T-helper 1 cell (primary cell): ENCODE measurements around the gene MICA.
A peak's percentile ranks its signal among the peaks of the same experiment; 100 is the strongest.
"Not testable (repeated sequence)": the region's sequence is repeated elsewhere in the genome, so short reads cannot be mapped to it uniquely, and the experiment has no call there.

ENCODE experiments used
- DNase-seq, 5 donors: peaks; one replicate each; pipeline ENCODE4 v3.0.0-alpha.2; 2012 to 2020

MICA gene

DNA sequence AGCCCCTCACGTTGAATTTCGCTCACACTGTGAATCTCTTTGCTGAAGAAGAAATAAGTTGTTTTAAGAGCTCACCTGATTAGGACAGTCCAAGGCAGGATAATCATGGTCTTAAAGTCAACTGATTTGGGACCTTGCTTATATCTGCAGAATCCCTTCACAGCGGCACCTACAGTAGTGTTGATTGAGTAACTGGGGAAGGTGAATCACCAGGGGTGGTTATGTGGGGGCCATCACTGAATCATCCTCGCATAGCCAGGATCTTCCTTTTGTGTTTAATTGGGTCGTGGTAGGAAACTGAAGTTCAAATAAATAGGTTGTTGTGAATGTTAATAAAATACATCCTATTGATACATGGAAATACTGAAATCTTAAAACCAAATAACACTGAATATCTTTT, 20.2 kb upstream of the MICA start:
- DNase-seq = no peak

DNA sequence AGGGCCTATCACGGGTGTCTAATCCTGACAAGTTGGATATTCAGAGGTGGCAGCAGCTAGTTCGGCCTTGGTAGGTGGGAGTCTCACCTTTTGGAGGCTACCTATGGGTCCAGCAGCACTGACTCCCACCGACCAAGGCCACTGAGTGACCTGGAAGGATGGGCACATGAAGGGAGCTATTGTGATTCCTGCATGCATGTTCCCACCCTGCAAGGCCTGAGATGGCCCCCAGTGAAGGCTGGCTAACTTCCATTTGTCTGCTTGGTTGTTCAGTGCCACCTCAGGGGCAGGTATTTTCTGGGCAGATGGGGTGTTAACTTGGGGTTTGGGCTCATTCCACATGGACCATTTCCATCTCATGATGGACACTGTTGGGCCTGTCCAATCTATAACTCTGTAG, 18.4 kb upstream of the MICA start:
- no peak for DNase-seq

DNA sequence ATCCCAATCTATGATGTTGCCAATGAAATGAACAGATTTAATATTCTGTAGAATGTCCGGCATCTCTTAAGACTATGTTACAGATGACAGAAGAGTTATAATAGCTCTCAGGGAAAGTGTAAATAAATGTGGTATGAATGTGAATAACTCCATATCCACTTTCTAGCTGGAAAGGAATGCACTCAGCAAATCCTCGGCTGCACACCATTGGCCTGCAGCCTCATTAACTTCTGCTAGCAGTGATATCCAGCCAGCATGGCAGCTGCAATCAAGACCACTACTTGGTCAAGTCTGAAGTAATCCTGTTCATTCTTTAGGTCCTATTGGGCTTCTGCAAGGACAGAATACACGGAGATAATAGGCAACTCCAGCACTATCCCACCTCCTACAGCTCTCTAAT, 17.3 kb upstream of the MICA start:
- DNase-seq = no peak

DNA sequence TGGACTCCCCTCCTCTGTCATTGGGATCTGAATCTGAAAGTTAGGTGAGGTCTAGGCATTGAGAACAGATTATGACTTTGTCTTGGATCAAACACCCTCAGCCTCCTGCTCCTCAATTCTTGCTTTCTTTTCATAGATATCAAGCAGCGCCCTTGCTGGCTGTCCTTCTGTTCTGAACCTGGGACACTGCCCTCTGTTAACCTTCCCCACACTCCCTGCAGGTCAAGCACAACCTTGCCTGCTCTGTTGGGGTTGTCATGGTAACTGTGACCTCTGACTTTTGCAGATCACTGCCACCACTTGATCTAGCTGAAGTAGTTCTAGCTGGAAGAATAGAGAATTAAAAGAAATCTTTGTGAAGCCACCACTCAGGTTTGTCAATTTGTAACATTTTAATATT, 16.4 kb upstream of the MICA start:
- no peak for DNase-seq

DNA sequence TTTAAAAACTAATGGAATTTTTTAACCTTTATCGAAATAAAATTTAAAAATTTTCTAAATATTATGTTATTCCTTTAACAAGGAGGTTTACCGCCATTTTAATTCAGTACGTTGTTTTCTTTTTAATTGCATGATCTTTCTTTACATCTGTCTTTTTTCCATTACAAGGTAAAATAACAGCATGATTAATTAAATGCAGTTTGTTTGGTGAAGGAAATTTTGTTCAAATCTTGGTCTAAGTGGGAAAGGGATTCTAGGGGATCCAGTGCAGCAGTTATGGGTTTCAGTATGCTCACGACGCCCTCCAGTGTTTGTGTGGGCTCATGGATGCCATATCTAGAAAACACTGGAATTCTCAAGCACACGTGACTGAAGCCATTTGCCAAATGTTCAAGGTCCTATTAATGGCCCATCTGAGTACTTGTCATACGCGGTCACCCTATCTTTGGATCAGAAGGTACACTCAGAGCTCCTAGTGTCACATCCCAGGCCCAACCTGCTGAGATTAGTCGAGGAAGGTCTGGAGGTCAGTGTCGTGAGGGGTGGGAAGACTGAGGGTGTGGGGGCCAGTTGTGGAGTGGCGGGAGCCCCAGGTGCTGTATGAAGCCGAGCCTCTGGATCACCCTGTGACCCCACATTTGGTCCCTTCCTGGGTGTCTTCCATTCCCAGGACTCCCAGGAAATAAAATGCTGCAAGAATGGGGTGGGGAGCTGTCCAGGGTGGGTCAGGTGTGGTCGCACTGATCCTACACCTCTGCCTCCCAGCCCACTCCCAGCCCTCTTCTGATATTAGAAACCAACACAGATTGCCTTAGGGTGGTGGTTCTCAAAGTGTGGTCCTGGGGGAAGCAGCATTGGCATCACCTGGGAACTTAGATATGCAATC, 14.2 kb upstream of the MICA start:
- DNase-seq = not testable (repeated sequence)

DNA sequence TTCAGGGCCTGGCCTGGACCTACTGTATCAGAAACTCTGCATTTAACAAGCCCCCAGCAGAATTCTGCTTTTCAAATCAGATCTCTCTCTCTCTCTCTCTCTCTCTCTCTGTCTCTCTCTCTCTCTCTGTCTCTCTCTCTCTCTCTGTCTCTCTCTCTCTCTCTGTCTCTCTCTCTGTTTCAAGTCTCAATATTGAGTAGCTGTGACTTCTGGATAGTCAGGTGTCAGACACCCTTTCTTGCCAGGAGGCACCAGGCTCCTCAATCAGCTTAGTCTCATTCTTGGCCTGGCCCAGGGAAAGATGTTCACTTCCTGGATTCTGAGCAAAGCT, 13.6 kb upstream of the MICA start:
- not testable (repeated sequence) for DNase-seq

DNA sequence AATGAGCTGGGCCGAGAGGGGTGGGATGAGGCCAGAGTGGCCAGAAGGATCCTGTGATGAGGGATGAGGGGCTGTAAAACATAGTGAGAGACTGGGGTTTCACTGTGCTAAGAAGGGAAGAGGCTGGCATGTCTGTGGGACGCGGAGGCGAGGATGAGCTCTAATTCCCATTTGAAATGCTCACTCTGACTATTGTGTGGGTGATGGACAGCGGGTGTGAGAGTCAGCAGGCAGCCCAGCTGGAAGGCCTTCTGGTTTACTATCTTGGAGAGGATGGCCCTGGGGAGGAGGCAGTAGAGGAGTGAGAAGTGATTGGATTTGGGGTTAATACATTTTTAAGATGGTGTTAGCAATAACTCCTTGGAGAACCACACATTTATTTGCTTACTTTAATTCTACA, 9.5 kb upstream of the MICA start:
- no peak for DNase-seq

DNA sequence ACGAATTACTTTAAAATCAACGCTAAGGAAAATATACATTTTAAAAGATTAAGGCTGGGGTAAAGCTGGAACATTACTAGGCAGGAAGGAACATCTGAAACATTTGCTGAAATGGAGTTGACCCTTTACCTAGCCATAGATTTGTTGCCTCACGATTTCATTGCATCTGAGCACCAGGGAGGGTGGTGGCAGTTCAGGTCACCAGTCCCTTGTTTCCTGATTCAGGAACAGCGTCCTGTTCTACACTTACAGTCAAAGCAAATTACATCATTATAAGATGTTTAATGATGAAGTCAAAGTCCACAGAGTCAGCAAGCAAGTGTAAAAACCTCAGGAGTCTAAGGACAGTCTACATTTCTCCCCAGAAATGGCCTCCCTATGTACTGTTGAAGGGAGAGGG, 9.0 kb upstream of the MICA start:
- DNase-seq = no peak

DNA sequence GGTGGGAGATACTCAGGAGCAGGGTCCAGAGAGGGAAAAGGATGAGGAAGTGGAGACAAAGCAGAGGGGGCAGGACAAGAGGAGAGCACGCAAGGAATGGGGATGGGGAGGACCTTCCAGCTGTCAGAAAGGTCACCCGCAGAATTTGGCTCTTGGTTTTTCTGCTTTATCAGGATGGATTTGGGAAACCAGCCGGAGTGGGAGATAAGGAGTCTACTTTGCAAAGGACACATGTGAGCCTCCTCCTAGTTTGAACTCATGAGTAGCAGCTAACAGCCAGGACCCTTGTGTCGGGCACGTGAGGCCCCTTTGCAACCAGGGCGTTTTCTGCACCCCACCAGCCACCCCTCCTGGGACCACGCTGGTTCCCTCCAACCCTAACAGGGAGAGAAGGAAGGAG, 7.6 kb upstream of the MICA start:
- no peak for DNase-seq

DNA sequence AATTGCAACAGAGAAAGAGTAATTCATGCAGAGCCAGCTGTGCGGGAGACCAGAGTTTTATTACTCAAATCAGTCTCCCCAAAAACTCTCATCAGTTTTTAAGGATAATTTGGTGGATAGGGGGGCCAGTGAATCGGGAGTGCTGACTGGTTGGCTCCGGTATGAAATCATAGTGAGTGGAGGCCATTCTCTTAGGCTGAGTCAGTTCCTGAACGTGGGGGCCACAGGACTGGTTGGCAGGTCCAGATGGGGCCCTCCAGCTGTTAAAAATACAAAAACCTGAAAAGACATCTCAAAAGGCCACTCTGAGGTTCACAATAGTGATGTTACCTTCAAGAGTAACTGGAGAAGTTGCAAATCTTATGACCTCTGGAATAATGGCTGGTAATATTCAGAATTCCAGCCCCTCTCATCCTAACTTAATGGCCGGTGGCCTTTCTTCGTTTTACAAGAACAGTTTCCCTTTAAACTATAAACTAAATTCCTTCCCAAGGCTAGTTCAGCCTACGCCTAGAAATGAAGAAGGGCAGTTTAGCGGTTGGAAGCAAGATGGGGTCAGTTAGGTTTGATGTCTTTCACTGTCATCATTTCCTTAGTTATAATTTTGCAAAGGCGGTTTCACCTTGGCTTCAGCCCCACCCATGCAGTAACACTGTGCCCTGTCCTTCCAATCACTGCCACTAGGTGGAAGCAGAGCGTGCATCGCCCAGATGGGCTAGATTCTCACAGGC, 6.8 kb upstream of the MICA start:
- peak; percentile 58 to 88 (median 76) for DNase-seq

DNA sequence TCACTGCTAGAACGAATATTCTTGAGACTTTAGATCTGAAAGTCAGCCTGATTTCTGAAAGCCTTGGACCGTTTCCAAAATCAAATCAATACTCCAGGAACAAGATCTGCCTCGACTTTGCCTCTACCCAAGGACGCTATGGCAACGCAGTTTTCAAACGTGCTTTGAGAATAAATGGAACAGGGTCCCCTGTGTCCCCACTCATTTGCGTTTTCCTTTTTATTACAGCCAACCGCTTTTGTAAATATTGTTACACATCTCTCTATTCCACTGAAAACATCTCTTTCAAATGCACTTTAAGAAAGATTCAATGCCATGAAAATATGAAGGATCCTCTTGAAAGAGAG, 6.3 kb upstream of the MICA start:
- not testable (repeated sequence) for DNase-seq

DNA sequence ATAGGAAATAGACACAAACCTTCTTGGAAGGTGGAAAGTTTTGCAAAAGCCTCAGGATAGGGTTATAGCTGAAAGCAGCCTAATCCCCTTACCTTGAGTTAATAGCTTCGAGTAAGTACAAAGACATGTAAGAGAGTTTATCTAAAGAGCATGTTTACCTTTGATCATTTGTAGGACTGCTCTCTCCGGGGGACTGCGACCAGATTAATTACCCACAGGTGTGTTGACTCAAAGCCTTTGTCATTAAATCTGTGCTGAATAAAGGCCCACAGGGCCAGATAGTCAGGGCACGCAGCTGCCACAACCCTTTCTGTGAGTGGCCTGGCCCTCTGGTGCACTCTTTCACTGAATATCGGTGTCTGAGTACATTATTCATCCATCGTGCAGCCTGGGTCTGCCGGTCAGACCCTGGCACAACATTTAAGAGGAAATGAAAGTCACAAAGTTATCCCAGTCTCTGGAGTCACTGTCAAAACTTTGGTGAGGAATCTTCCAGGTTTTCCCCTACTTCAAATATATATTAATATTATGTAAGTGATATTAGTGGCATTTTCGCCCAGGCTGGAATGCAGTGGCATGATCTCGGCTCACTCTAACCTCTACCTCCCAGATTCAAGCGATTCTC, 5.4 kb upstream of the MICA start:
- no peak for DNase-seq

DNA sequence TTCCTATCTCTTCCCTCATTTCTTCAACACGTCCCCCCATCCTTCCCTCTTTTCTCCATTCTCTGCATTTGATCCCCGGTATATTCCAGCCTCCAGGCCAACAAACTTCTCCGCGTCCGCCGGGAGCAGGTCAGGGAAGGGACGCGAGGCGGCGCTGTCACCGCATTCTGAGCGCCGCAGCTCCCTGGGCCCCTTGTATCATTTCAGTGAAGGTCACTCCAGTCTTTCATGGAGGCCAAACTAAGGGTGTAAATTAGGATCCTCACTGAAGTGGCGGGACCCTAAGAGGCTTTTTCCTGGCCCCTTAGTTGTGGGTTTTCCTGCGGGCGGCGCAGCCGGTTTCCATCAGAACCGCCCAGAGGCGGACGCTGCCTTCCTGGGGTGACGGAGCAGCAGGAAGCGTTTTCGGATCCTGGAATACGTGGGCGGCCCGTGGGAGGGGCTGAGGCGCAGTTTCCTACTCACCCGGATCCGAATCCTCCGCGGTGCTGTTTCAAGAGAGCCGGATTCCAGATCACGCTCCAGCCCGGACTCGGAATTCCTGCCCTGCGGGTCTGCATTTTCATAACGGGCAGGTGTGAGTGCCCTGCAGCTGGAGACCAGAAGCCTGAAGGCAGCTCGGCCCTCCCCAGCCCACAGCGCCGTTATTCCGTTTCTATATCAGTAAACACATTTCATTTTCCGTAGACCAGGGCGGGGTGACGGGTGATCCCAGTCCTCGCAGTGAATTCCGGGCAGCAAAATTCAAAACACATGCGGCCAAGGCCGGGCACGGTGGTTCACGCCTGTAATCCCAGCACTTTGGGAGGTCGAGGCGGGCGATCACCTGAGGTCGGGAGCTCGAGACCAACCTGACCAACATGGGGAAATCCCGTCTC, 3.6 kb upstream of the MICA start:
- DNase-seq = peak; percentile 41 to 71 (median 53)

DNA sequence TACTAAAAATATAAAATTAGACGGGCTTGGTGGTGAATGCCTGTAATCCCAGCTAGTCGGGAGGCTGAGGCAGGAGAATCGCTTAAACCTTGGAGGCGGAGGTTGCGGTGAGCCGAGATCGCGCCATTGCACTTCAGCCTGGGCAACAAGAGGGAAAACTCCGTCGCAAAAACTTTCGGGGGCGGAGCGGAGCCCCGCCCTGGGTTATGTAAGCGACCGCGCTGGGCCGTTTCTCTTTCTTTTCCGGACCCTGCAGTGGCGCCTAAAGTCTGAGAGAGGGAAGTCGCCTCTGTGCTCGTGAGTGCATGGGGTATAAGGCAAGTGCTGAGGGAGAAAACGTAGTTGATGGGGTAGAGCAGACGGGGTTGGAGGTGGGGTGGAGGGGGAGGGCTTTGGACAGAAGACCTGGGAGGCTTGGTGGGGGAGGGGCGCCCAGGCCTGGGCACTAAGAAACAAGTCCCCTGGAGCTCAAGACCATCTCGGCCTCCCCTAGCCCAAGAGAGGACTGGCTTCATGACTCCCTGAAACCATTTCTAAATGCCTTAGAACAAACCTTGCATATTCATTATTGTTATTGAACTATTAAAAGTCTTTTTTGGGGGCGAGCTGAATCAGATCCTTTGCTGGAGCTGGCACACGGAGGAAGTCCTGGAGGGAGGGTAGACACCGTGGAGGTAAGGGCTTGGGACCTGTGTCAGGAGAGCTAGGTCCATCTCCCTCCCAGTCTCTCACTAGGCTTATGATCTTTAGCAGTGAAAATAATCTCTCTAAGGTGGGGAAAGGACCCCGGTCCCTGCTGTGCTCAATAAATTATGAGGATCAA, 2.7 kb upstream of the MICA start:
- peak; percentile 68 to 80 (median 70) for DNase-seq

DNA sequence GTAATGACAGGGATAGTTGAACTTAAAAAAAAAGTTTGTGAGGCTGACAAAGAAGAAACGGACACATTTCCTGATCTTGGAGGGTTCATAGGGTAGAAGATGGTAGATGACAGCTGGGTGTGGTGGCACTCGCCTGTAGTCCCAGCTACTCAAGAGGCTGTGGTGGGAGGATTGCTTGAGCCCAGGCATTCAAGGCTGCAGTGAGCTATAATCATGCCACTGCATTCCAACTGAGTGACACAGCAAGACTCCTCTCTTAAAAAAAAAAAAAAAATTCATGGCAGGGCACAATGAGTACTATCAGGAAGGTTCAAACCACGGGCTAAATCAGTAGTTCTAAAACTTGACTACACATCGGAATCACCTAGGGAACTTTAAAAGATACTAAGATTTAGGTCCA, 2.0 kb upstream of the MICA start:
- no peak for DNase-seq

DNA sequence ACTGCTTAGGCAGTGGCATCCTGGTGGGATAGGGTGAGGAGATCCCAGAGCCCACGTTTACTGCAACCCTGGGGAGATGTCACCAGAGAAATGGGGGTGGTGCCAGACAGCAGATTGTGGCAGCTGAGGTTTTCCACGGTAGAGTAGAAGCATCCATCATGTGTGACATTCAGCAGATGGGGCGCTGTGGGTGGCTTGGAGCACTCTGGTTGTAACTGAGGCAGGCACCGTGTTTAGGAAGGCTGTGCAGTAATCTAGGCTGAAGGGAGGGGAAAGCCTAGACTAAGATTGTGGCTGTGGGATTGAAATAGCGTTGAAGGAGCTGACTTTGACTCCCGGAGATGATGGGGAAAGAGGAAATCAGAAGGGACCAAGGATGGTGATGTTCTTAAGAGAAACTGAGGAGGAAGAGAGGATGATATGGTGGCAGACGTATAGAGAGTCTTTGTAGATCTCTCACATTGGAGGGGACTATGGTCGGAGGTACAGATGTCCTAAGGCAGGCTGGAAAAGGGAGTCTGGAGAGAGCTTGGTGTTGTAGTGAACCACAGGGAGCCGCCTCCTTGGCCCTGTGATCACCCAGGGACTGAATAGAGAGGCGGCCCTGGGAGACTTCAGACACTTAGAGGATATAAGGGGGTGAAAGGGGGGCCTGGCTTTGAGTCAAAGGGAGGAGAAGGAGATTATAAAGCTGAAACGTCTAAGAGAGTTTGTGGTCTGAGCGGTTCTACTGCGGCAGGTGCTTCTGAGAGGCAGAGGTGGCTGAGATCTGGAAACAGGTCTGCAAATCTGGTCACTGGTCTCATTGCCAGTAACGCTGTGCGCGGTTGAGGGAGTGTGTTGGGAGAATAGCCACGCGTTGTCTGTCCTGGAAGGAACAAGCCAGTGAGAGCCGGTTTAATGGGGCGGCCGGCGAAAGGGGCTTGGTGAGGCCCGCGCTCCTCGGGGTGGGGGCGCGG, 792 bp upstream of the MICA start:
- DNase-seq = peak in 4 of 5 donors; percentile 21 to 30 (median 28)

DNA sequence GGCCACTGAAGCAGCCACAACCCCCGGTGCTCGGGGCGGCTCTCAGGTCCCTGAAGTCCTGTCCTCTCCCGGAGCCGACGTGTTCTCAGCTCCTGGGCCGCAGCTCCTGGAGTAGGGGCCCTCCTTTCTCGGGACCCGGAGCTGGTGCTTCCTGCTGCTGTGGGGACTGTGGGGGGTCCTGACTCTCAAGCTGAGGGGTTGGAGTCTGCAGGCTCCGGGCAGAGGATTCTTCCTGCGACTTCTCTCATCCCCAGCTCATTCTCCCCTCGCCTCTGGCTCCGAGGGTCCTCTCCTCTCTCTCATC, 618 bp downstream of the MICA start:
- not testable (repeated sequence) for DNase-seq

DNA sequence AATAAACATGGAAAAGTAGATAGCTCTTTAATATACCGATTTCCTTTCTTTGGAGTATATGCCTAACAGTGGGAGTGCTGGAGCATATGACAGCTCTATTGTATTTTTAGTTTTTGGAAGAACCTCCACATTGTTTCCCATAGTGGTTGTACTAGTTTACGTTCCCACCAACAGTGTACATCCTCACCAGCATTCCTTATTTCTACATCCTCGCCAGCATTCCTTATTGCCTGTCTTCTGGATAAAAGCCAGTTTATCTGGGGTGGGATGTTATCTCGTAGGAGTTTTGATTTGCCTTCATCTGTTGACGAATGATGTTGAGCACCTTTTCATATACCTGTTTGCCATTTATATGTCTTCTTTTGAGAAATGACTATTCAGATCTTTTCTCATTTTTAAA, 2.6 kb downstream of the MICA start:
- no peak for DNase-seq

DNA sequence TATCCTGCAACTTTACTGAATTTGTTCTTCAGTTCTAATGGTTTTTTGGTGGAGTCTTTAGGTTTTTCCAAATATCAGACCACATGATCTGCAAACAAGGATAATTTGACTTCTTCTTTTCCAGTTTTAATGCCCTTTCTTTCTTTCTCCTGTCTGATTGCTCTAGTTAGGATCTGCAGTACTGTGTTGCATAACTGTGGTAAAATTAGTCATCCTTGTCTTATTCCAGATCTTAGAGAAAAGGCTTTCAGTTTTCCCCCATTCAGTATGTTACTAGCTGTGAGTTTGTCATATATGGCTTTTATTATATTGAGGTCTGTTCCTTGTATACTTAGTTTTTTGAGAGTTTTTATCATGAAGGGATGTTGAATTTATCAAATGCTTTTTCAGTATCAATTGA, 4.3 kb downstream of the MICA start:
- DNase-seq = no peak

DNA sequence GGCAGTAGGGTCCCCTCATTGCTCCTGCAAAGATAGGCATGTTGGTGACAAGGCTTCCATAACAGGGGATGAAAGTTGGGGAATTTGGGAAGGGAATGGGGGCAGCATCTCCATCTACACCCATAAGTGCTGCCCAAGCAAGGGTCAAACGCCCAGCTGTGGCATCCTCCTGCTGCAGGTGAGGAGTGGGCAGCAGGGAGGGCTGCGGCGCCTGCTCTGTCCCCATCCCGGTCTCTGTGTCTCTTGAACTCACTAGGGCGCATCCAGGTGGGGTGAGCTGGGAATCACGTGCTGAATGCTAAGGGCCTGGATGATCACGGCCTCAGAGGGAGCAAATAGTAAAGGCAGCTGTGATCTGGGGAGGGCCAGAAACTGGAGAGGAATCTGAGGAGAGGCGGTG, 9.1 kb downstream of the MICA start:
- DNase-seq = no peak

DNA sequence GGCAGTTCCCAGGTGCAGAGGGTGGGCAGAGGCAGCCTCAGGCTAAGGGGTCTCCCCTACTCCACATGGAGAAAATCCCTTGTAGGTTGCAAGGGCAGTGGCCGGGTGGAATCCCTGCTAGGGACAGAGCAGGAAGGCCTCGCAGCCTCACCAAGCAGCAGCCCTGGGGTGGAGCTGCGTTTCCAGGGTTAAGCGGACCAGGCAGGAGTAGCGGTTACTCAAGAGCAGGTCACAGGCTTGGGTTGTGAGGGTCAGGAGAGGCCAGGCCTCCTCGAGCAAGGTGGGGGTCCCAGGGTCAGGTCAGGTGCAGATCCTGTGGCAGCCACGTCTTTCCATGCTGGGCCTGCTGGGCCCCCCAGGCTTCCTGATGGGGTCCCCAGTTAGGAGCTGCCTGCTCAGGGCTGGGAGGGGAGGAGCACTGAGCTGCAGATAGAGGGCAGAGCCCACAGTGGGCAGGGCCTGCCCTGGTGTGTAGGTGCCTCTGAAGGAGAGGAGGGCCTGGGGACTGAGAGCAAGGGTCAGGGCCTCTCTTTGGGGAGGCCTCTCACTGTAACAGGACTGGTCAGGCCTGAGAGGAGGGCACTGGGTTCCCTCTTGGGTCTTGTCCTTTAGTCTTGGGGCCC, 10.9 kb downstream of the MICA start:
- not testable (repeated sequence) for DNase-seq
